IPS-NIHi7 (cell line): ENCODE results near the gene HSP90AB1.
"Not testable (repeated sequence)": the region's sequence is repeated elsewhere in the genome, so short reads cannot be mapped to it uniquely, and the experiment has no call there.

Source experiments
- DNase-seq: peaks from one replicate; pipeline ENCODE4 v3.0.0; 2012; ENCODE audit warnings: mixed read lengths; ENCODE audit errors: extremely low spot score

HSP90AB1 gene

DNA sequence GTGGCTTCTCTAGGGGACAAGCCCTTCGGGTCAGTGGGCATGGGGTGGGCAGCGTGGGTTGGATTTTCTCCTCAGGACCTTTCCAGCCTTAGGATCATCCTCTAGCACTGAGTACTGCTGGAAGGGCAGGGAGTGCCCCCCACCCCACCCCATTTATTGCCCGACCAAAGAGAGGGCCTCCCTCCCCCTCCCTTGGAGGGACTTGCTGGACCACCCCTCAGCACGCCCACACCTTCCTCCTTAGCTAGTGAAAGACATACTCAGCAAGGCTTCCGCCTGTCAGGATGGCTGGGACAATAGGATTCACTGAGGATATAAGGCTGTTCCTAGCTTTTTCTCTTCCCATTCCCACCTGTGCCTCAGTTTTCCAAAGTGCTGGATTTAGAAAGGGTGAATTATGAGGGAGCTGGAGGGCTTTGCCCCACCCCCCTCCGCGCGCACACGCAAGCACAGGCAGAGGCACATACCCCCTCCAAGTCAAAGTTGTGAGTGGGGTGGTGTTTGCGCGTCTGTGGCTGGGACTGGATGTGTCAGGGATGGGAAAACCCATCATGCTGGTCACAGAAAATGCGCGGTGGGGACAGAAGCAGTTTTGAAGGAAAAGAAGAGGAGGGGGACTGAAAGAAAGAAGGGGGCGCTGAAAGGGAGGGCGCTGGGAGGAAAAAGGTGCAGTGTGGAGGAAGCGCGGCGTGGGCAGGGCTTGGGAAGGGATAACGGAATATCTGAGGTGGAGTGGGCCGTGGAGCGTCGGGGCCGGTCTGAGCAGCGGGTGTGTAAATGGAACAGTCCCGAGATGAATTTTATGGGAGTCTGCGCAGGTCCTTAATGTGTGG, 24.2 kb upstream of the HSP90AB1 start:
- peak; percentile 62 for DNase-seq

GRCh38 chr6:44223319-44224028, 23.4 kb upstream of the HSP90AB1 start, which contains the start of gene SLC29A1:
Gene SLC29A1 (plus strand): TSS chr6:44223595. CDS start chr6:44227314, 3,719 bp downstream.
- DNase-seq: peak; percentile 88

DNA sequence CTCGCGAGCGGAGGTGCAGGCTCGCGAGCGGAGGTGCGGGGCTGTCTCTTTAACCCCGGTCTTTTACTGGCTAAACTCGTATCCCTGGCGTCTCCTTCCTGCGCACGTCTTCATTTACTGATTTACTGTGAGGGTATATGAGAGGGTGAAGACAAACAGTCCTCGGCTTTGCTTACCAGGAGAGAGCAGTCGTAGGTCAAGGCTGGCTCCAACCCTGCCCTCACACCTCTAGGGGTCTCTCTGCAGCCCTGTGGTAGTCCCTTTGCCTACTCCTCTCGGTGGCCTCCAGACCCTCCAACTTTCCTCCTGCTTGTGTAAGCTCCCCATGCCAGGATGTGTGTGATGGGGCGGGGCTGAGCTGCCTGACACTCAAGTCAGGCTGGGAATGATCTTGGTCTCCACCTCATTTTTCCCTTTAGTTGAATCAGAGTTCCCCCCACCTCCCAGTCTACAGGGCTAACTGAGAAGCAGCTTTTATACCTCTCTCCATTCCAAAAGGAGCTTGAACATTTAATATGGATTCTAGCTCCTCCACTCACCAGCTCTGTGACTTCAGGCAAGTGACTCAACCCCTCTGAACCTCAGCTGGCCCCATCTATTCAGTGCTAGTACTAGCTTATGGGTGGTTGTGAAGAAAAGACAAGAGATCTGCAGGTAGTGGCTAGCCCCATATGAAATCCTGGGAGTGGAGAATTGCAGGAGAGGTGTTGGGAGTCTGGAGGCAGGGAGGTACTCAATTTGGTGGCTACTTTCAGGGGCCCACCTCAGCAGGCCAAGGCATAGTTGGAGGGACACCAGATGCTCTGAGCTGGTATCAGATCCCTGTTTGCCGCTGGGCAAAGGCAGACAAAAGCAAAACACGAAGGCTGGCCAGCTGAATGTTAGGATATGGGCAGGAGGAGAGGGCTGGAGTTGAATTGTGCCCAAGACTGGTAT, 22.6 kb upstream of the HSP90AB1 start:
- no peak for DNase-seq

- no peak for DNase-seq
Measured at GRCh38 chr6:44224965-44225305, 22.0 kb upstream of the HSP90AB1 start.

DNA sequence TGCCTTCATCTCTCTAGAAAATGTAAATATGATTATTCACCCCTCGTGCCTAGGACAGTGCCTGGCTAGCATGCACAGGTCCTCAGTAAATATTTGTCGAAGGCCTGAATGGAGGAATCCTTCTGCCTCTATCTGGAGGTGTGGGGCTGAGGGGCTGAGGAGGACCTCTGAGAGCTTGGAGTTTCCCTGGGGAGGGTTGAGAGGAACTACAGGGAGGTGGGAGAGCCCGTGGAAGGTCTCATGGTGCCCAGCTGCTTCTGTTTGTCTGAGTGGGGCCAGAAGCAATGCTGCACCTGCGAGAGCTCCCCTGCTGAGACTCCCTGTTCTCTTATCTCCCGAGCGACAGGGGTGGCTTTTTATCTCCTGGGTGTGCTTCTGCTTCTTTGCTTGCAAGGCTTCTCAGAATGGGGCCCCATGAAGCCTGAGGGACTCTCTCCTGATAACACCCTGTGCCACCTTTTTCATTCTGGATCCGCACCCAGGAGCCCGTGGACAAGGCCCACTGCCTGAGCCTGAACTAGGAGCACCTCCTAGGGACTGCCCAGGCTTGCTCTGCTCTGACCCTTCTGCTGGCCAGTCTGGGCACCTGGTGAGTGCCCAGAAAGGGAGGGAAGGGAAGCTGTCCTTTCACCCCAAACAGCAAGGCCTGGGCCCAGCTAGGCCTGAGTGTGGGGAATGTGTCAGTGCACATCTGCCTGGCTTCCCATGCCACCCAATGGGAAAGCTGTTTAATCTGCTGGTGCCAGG, 21.1 kb upstream of the HSP90AB1 start:
- no peak for DNase-seq

GRCh38 chr6:44226368-44227147, 20.3 kb upstream of the HSP90AB1 start:
- DNase-seq: no peak

DNA sequence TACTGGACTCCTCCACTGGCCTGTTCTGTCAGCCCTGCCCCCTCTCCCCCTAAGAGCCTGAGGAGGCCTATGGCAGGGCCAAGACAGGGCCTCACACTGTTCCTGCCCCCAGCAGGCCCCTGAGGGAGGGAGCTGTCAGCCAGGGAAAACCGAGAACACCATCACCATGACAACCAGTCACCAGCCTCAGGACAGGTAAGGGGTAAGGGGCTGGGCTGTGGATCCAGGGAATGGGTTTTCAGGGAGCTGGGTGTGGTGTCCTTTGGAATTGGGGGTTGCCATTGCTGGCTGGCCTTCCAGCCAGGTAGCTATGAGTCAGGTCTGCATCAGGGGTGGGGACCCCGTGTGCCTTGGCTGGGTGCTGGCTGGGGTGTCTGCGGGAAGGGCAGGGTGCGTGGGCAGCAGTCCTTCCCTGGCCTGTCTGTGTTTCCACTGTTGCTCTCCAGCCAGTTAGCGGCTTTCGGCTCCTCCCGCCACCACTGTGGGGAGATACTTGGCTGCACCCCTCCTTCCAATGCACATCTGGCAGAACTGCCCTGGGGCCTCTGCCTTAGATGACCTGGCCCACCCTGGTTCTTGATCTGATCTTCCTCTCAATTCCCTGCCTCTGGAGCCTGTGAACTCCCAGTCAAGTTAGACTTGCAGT, 19.6 kb upstream of the HSP90AB1 start:
- DNase-seq: no peak

GRCh38 chr6:44228031-44228430, 18.9 kb upstream of the HSP90AB1 start:
- no peak for DNase-seq

DNA sequence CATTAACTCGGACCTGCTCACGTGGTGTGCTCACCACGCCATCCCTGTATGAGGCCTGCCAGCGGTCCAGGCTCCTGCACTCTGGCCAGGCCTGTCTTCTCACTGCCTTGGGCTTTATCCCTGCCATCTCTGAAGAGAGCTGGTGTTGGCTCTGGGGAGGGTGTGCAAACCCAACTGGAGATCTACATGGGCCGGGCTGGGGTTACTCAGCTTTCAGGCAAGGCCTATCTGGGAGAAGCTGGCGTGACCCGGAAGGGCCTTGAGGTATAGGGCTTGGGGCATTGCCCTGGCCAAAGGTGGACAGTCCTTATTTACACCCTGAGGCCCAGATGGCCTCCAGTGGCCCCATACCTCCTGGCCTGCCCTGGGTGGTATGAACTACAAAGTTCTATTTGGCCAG, 18.5 kb upstream of the HSP90AB1 start:
- no peak for DNase-seq

DNA sequence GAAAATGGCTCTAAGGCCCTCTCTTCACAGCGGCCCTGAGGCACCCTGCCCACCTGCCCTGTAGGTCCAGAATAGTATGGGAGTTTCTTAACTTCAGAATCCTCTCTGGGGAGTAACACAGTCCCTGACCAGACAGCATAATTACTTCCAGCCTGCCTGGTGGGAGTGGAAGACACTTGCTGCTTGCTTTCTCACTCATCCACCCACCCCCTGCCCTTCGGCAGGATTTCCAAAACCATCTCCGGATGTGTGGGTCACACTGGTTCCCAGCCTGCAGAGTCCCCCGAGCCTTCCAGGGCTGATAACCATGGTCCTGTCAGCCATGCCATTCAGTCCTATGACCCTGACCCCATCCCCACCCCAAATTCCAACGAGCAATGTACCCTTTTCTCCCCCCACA, 18.1 kb upstream of the HSP90AB1 start:
- no peak for DNase-seq

- DNase-seq: no peak
Measured at GRCh38 chr6:44229376-44230033, 17.4 kb upstream of the HSP90AB1 start.

DNA sequence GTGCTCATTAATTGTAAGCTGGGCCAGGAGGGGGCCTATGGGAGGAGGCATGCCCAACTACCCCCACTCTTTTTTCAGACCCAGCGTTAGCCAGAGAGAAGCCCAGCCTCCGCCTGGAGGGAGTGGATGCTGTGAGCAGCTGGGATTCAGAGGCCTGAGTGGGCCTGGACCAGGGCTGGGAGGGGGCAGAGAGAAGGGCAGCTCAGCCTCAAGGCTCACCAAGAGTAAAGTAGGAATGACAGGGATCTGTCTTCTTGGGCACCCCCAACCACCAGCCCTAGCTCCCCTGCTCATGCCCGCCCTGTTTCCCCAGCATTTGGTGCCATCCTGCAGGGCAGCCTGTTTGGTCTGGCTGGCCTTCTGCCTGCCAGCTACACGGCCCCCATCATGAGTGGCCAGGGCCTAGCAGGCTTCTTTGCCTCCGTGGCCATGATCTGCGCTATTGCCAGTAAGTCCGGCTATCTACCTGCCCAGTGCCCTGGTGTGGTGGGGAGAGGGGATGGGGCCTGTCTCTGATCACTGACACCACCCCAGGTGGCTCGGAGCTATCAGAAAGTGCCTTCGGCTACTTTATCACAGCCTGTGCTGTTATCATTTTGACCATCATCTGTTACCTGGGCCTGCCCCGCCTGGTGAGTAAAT, 16.7 kb upstream of the HSP90AB1 start:
- no peak for DNase-seq

DNA sequence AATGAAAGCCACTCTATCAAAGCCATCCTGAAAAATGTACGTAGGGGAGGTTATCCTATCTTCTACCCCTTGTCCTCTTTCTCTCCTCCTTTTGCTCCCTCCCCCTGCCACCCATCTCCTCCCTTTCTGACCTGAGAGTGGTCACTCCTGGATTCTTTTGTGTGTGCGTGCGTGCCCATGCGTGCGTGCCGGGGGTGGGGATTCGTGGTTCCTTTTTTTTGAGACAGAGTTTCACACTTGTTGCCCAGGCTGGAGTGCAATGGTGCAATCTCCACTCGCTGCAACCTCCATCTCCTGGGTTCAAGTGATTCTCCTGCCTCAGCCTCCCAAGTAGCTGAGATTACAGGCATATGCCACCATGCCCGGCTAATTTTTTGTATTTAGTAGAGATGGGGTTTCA, 15.5 kb upstream of the HSP90AB1 start:
- not testable (repeated sequence) for DNase-seq

GRCh38 chr6:44232676-44233566, 14.0 kb upstream of the HSP90AB1 start:
- no peak for DNase-seq

DNA sequence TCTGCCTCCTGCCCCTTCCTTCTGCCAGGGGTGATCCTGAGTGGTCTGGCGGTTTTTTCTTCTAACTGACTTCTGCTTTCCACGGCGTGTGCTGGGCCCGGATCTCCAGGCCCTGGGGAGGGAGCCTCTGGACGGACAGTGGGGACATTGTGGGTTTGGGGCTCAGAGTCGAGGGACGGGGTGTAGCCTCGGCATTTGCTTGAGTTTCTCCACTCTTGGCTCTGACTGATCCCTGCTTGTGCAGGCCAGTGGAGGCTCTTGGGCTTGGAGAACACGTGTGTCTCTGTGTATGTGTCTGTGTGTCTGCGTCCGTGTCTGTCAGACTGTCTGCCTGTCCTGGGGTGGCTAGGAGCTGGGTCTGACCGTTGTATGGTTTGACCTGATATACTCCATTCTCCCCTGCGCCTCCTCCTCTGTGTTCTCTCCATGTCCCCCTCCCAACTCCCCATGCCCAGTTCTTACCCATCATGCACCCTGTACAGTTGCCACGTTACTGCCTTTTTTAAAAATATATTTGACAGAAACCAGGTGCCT, 13.3 kb upstream of the HSP90AB1 start:
- DNase-seq: no peak

GRCh38 chr6:44234101-44235025, 12.5 kb upstream of the HSP90AB1 start:
- peak; percentile 72 for DNase-seq

DNA sequence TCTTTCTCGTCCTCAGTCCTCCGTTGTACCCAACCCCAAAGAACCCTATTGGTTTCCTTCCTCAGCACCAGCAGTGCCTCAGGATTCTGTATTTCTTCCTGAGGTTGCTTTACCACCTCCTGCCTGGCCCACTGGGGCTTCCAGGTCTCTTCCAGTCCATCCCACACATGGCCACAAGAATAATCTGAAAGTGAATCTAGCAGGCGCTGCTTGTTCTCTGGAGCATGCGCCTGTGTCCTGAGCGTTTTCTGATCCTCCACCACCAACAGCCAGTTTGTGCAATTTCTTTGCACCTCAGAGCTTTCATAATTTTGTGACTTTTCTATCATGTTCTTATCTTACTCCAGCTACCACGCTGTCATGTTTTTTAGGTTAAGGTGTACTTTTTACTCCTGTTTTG, 11.6 kb upstream of the HSP90AB1 start:
- DNase-seq: no peak
